AML-193 (cell line): ENCODE measurements around the gene BEND7.
A peak's percentile ranks its signal among the peaks of the same experiment; 100 is the strongest.

Source experiments
- DNase-seq, 2 experiments: peaks; one replicate each; lab custom pipeline; 2025; lab: John Stamatoyannopoulos, UW

BEND7 gene

GRCh38 chr10:13520194-13520593 lies 8.6 kb downstream of the BEND7 start:
- DNase-seq: no peak

GRCh38 chr10:13518076-13518692 lies 10.6 kb downstream of the BEND7 start:
- peak in 1 of 2 experiments; percentile 2 for DNase-seq

- DNase-seq: no peak
Observed at GRCh38 chr10:13517675-13518074, 11.1 kb downstream of the BEND7 start.

- no peak for DNase-seq
Observed at GRCh38 chr10:13516176-13516575, 12.6 kb downstream of the BEND7 start.

GRCh38 chr10:13515467-13515866 lies 13.3 kb downstream of the BEND7 start:
- DNase-seq: no peak

GRCh38 chr10:13514296-13514695 lies 14.5 kb downstream of the BEND7 start:
- DNase-seq: no peak

- no peak for DNase-seq
Observed at GRCh38 chr10:13512564-13512963, 16.2 kb downstream of the BEND7 start.

- DNase-seq: no peak
Observed at GRCh38 chr10:13511409-13511808, 17.4 kb downstream of the BEND7 start.

GRCh38 chr10:13505052-13505680 lies 23.6 kb downstream of the BEND7 start:
- no peak for DNase-seq

GRCh38 chr10:13503745-13504463 lies 24.9 kb downstream of the BEND7 start:
- no peak for DNase-seq

GRCh38 chr10:13502380-13502779 lies 26.4 kb downstream of the BEND7 start:
- DNase-seq: no peak

GRCh38 chr10:13500201-13500600 lies 28.6 kb downstream of the BEND7 start:
- DNase-seq: no peak

- DNase-seq: no peak
Observed at GRCh38 chr10:13499150-13499549, 29.7 kb downstream of the BEND7 start.

GRCh38 chr10:13496931-13497330 lies 31.9 kb downstream of the BEND7 start:
- no peak for DNase-seq

GRCh38 chr10:13496164-13496563 lies 32.6 kb downstream of the BEND7 start:
- DNase-seq: no peak

- DNase-seq: no peak
Observed at GRCh38 chr10:13492493-13493180, 36.2 kb downstream of the BEND7 start.

GRCh38 chr10:13491747-13492360 lies 37.0 kb downstream of the BEND7 start:
- no peak for DNase-seq

- no peak for DNase-seq
Observed at GRCh38 chr10:13490503-13490902, 38.3 kb downstream of the BEND7 start.

GRCh38 chr10:13489035-13489599 lies 39.7 kb downstream of the BEND7 start:
- DNase-seq: no peak

GRCh38 chr10:13485623-13486022 lies 43.2 kb downstream of the BEND7 start:
- no peak for DNase-seq

- DNase-seq: no peak
Observed at GRCh38 chr10:13483951-13484350, 44.9 kb downstream of the BEND7 start.

- DNase-seq: no peak
Observed at GRCh38 chr10:13483073-13483472, 45.7 kb downstream of the BEND7 start.
